ENCODE results near the gene ARL5B.

DNA sequence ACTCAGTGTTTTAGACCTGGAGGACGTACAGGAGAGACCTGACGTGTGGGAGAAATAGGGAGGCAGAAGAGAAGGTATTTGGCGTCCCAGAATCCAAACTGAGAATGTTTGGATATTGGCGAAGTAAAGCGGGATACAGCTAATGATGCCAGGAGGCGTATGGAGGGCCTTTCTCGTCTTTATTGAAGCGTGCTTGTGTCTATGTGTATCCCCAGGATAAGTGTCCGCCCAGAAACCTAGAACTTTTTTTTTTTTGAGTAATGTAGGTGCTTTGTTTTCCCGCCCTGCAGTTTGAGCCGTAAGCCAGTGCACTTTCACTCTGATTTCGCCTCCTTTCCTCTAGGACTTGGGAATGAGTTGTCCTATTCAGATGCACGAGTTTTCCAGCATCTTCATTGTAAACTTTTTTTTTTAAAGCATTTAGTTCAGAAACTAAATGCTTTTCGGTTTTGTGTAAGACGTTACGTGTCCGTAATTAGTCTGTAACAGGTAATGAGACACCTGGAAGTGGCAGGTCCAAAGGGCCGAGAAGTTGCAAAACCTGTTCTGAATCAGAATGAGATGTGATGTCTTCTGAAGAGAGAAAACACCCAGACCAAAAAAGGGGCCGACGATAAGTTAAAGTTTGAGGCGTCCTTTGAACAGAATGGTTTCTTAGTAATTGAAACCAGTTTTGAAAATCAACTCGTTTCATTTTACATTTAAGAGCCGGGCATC lies 746 bp downstream of the ARL5B start:
- no peak for TF ChIP-seq CTCF (IDR thresholded peaks at IDR 0.05)
- no peak for TF ChIP-seq POLR2A (IDR thresholded peaks at IDR 0.05)

Data from thyroid gland (tissue), 4 donors.